ENCODE measurements around the gene RHOU.

RHOU gene

DNA sequence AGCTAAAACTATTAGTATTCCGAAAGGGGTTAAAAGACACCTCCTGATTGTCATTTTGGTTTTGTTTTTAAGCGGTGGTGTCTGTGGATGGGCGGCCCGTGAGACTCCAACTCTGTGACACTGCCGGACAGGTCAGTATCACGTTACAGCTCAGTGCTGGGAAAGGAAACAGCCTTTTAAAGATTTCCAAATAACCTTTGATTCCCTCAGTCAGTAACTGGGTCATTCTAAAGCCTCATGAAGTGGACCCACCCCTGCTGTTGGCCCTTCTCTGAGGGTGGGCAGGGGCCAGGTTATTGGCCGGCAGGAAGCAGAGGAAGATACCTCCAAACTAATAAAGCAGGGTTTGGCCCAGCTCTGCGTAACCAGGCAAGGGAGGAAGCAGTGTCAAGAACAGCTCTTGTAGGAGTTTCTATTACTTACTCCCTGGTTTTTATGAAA lies 2.3 kb downstream of the RHOU start:
- DNase-seq, result no peak

DNA sequence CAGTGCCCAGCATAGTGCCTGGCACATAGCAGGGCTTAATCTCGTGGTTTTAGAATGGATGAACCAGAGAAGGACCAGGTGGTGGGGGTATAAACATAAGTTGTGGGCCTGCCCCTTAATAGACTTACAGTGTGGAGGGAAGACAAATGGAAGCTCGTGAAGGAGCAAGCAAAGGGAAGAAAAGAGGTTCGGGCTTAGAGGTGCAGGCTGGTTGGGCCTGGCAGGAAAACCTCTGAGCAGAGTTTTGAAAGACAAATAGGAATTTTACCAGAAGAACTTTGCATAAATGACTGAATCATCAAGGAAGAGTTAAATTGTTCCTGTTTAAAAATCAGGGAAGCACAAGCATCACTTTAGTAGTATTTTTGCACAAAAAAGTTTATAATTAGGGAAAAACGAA lies 4.5 kb downstream of the RHOU start:
- no peak for DNase-seq

DNA sequence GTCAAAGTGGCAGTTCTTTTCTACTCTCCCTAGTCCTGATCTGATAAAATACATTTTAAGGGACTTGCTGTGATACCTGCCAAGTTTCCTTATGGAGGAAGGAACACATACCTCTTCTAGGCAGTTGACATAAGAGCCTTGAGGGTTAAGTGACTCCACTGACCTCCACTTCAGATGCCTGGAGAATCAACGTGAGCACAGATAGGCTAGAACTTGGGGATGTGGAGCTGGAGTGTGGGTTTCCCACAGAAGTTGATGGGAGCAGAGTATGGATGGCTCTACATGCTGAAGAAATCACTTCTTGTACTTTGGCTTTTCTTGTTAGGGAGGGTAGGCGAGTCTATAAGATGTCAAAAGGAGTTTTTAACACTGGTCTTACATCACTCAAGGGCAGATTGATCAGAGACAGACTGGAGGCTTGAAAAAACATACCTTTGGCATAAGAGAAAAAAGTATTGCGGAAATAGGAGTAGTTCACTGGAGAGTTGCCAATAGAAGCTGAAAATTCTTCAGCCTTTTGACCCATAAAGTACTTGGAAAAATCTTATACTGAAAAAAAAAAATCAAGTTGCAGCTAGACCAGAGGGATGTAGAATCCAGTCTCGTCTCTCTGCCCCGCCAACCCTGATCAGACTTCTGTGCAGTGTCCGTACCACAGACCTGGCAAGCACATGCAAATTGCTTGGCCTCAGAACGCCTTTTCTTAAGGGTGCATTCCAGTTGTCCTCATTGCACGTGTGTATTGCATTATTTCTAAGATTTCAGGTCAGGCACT lies 5.5 kb downstream of the RHOU start:
- no peak for DNase-seq

DNA sequence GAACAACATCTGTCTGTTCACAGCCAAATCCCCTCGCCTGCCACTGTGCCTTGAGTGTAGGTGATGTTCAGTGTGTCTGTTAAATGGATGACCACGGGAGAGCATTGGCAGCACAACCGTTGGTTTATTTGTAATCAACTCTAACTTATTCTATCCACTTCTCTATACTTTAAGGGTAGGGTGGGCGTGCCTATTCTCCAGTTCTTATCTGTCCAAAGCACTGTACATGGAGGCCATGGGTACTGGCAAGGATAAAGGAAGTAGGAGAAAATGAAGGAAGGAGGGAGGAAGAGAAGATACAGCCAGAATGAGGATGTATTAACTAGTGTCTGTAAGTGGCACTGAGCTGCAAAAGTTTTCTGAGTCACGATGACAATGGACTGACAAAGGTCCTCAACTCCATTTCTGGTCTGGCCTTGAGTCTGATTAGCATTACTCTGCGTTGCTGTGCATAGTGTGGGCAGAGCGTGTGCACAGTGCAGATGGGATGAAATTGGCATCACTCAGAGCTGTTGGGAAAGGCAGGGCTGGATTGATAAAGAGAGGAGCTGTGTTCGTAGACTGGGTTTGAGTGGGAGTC lies 7.1 kb downstream of the RHOU start:
- DNase-seq, result no peak

DNA sequence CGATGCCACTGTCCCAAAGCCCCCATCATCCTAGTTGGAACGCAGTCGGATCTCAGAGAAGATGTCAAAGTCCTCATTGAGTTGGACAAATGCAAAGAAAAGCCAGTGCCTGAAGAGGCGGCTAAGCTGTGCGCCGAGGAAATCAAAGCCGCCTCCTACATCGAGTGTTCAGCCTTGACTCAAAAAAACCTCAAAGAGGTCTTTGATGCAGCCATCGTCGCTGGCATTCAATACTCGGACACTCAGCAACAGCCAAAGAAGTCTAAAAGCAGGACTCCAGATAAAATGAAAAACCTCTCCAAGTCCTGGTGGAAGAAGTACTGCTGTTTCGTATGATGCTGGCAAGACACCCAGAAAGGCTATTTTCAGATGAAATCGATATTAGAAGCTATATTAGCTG lies 8.1 kb downstream of the RHOU start:
- DNase-seq, result no peak

DNA sequence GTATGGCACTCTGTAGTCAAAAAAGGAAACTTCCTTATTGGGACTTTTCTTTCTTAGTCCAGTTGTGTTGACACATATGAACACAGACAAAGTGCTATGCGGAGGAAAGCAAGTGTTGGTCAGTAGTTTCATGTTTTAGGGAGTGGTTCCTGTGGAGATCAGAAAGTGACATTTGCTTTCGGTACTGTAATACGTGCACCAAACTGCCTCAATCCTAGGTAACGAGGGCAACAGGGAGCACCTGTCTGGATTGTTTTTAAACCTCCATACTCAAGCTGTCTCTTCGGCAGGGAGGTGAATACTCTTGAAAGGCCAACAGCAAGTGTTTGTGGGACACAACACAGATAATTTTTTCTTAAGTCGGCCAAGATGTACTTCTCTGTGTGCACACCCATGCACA lies 9.1 kb downstream of the RHOU start:
- no peak for DNase-seq

DNA sequence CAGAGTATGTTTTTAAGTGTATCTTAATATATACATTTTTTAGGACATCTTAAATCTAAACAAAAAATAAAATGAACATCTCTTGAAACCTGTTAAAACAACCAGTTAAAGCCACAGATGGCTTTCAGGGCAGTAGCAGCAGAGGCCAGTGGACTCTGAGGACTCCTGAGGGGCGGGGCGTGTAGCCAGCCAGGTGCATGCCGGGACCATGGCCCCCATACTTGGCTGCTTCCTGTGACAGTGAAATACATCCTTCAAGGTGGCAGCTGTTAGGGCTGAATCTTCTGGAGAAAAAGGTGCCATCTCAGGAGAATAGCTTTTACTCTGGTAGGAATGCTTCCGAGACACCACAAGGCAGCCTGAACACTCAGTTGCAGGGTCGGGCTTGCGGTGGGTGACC lies 9.6 kb downstream of the RHOU start:
- no peak for DNase-seq

DNA sequence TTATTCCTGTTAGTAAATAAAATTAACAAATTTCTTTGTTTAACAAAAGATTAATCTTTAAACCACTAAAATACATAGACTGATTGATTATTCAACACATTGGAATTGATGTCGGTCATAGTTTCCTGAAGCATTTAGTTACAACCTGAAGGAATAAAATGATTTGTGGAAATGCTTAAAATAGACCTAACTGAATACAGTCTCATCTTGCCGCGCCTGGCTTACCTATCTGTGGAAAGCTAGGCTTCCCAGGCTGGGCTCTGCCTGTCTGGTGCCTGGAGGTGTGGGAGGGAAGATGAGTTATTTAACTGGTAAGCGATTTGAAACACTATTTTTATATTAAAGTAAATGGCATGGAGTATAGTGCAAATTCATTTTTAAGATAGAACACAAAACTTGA lies 10.2 kb downstream of the RHOU start:
- no peak for DNase-seq

DNA sequence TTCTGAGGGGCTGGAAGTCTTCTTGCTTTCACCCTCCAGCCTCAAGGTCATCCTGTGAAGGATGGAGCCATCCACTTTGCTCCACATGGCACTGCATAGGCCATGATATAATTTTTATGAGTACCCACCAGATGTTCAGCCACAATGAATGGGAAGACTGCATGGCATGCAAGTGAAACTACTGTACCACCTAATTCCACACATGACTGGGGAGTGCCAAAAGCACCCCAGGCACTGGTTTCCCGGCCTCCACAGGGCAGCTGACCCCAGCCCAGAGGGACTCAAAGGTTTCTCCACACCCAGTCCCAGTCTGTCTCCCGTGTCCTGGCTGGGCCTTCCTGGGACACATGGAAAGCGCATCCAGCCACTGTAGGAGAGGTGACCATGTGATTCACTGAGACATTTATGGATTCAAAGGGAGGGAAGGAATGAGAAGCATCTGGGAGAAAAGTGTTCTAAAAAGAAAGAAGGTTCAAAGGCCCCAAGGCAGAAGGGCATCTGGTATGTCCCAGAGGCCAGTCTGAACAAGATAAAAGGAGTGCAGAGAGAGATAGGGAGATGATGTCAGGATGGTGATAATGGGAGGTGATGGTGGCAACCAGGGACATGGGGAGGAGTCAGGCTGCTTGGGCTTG lies 12.1 kb downstream of the RHOU start:
- no peak for DNase-seq

DNA sequence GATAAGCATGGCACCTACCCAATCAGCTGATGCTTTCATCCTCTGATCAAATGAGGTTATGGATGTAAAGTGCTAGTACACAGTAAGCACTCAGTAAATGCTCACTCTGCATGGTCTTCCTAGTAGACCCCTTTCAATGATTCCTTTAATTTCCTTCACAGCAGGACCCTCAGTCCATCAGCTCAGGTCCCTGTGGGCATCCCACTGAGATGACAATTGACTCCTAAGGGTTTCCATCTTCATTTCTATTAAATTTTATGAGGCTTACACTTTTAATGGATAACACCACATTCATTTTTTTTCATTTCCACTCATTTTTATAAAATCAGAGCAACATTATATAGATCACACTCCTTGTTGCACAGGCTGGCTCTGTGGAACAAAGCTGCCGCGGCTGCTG lies 12.8 kb downstream of the RHOU start:
- no peak for DNase-seq

DNA sequence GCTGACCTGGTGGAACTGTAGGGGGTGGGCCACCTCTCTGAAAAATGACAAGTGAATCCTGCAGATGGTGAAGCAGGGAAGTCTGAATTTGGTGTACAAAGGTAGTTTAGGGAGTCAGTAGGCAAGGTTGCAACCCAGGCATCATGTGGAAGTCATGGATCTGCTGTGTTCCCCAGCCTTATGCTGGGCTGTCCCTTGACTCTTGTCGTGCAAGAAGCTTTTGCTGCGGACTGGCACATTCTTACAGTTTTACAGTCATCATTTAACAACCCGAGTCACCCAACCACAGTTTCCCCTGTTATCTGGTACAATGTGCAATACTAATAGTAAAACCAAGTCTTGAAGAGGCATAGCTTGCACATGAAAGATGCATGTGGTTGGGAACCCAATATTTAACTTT lies 13.2 kb downstream of the RHOU start:
- DNase-seq, result no peak

DNA sequence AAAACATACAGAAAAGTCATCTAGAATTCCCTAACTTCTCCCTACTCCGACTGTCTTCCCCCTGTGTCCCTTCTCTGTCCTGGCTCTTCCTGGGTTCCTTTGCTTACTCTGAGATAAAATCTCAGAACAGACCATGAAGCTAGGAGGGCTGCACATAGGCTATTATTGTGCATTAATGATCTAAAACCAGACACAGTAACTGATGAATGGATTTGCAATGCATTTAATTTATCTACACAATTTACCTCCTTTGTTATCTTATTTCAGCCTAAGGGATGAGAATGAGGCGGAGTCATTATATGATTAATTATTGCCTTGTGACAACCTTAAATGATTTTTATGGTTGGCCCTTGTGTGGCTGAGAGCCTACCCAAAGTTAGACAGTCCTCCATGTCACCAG lies 14.5 kb downstream of the RHOU start:
- DNase-seq, result no peak

DNA sequence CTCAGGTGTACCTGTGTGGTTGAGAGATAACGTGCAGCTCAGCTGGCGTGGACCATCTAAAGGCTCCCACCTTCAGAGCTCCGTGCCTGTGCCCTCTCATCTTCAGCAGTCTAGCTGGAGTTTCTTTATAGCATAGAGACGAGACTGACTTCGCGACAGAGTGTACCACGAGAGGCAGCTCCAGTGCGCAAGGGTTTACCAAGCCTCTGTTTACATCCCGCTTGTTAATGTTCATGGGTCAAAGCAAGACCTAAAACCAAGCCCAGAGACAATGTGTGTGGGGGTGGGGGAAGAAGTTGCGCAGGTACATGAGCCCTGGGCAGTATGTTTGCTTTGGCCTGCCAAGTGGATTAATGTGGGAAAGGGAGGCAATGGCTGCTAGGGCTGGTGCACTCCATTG lies 15.6 kb downstream of the RHOU start:
- DNase-seq, result no peak

DNA sequence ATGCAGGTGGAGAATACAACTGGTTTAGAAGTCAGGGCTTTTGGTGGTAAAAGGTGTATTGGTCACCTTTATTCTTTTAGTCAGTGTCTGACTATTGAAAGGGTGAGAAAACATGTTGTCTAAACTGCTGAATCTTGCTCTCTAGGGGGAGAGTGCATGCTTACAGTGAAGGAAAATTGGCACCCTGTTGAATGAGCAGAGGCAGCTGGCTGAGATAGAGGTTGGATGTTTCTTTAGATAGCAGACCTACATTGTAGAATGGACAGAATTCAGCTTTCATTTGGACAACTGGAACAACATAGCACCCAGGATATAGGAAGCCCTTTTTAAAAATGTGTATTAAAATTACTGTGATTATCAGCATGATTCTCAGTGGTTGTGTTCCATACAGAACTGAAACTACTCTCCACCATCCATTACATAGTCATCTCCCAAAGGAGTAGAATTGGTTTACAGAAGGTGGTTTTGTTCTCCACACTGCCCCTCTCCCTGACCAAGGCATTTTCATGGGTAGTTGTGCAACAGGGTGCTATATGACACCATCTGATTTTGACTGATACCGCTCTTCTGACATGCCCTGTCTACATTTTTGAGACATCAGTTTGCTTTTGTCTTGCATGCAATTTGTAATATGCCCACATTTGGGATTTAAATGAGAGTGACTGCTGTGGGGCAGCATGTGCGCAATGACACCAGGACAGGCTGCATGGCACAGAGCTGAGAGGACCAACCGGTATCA lies 16.2 kb downstream of the RHOU start:
- no peak for DNase-seq

DNA sequence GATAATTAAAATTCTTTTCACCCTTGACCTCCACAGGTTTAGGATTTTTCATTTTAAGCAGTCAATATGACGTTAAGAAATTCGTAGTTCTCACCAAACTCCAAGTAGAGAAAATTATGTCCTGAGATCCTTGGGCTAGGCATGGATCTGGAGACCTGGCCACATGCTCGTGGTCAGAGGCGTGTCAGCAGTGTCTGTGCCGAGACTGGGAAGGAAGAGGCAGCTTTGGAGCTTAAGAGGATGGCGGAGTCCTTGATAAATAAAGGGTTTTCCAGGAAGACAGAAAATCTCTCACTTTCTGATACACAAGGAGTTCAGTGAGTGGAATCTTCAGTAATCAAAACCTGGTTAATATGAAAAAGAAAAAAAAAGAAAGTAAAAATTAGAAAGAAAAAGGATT lies 17.0 kb downstream of the RHOU start:
- DNase-seq, result no peak

DNA sequence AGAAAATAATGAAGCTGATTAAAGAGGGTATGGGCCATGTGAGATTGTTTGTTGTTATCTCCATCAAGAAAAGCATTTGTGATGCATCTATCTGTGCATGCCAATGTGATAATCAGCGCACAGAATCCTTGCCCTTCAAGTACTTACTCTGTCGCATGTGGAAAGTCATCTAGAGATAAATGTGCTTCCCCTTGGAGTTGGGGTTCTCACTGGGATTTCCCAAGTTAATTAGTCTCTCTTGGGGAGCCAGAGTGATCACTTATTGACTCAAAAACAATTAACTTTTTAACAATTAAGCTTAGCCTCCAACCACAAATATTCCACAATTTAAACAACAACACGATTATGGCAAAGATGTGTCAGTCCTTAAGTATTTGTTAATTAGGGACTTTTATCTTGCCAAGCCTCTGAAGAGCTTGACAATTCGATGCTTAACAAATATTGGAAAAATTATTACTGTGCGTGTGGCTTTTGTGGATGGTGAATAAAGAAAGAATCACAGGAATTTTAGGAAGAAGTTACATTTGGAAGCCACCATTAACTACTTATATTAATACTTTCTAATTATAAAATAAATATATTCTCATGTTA lies 17.5 kb downstream of the RHOU start:
- no peak for DNase-seq

DNA sequence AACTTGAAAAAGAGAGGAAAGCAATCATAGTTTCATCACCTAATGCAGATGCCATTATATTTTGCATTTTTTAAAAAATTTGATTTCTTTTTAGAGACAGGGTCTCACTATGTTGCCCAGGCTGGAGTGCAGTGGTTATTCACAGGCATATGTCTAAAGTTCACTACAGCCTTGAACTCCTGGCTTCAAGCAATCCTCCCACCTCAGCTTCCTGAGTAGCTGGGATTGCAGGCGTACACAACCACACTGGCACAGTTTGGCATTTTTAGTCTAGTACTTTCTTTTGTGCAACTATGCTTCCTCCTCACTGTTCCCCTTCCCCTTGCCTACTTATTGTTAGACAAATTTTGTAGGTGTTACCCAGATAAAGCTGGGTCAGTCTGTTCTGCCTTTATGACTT lies 18.0 kb downstream of the RHOU start:
- no peak for DNase-seq

DNA sequence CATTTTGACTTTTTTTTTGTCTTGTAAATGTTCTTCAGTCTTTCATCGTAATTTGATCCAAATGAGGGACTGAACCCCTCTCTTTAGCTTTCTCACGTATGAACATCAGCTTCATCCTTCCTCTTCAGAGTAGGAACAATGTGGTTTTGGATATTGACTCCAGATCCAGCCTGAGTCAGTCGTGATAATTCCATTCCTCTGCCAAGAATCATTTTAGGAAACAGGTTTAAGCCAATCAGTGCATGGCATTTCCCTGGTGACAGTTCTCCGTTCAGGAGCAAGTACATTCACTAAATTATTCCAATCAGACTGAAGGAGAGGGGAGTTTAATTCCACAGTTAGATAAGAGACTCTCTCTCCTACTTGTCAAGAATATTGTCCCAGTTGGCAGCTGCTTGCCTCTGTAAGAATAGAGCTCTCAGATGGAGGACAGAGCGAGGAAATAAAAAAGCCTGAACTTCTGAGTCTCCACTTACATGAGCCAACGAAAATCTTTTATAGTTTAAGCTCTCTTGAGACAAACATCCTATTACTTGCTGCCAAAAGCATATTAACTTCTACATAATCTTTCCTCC lies 18.6 kb downstream of the RHOU start:
- DNase-seq, result no peak

DNA sequence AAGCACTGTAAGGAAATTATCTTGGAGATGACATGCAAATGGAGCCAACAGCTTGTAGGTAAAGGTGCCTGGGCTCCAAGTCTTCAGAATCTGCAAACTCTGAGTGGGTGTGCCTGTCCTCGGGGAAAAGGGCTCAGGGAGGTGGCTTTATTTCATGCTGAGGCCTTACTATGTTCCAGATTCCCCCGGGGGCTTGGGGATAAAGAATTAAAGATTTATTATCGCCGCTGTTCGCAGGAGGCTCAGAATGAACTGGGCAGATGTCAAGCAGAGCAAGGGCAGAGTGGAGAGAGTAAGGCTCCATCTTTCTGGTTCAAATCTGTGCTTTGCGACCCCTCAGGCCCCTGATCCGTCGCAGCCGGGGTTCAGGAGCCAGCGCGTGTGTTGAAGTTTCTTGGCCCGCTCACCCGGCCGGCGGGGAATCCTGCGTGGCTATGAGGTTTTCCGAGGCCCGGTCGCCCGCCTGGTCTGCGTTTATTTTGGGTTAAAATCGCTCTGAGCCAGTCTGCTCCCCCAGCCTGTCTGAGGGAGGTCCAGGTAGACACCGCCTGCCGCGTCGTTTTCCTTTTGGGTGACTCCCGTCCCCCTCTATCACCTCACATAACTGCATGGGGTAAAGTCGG lies 19.5 kb downstream of the RHOU start:
- DNase-seq, result no peak

DNA sequence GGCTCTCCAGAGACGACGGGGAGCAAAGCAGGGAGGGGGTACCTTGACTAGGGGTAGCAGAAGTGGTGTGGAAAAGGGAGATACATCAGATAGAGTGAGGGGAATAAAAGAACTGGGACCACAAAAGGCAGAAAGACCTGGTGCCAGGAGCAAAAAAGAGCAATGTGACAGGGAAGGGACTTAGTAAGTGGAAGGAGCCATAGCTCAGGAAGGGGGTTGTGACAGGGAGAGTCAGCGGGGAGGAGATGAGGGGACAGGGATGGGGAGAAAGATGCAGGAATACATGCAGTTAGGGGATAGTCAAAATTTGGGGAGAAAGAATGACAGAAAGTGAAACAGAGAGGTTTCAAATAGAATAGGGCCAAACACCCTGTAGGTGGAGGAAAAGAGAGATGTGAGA lies 20.5 kb downstream of the RHOU start:
- DNase-seq, result no peak

DNA sequence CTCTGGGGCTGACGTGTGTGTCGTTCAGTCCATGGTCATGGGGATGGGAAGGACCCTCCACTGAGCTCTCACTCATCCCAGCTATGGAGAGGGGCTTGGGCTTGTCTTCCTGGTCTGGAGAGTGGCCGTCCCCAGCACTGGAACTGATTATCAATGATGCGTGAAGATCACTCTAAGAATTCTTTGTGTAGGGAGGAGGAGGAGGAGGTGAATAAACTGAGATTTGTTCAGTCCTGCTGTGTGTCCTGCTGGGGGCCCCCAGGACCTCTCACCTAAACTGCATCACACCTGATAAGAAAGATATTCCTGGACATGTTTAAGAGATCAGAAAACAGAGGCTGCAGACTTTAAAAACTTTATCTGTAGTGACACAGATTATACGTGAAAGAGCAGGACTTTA lies 21.2 kb downstream of the RHOU start:
- DNase-seq, result no peak

DNA sequence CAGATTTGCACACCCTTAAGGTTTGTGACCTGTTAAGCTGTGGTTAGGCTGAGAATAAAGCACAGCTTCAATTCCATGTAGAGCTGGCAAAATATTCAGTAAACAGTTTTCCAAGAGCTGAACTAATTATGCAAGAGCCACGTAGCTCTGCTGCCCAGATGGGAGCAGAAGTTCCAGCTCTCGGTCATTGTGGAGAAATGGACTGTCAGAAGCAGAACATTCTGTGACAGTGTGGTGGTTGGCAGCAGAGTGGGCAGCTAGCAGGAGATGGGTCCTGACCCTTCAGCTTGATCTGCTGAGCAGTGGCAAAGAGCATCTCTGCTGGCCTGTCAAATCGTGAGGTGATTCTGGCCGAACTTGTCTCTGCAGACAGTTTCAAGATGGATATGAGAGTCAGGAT lies 23.2 kb downstream of the RHOU start:
- no peak for DNase-seq

DNA sequence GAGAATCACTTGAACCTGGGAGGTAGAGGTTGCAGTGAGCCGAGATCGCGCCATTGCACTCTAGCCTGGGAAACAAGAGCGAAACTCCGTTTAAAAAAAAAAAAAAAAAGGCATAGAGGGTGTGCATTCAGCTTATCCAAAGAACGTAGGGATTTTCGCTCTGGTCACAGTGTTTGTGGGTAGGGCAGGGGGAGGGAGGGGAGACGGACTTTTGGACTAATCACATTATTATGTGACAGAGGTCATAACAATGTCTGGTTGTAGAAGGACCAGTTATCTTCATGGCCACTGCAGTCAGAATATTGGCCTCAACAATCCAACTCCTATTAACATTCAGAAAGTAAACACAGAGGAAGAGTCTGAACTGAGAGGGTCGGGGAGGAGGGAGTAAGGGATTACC lies 25.7 kb downstream of the RHOU start:
- DNase-seq, result no peak

All from KG1 (cell line).